GM18909 (cell line): Measurements from ENCODE around the gene IHH.

Experiments
- ATAC-seq: cut with Tn5 transposase; IDR thresholded peaks from one replicate; pipeline ENCODE4 v1.9.1; 2021; ENCODE audit warnings: mild to moderate bottlenecking; ENCODE audit not compliant: unreplicated experiment, poor library complexity

IHH gene

DNA sequence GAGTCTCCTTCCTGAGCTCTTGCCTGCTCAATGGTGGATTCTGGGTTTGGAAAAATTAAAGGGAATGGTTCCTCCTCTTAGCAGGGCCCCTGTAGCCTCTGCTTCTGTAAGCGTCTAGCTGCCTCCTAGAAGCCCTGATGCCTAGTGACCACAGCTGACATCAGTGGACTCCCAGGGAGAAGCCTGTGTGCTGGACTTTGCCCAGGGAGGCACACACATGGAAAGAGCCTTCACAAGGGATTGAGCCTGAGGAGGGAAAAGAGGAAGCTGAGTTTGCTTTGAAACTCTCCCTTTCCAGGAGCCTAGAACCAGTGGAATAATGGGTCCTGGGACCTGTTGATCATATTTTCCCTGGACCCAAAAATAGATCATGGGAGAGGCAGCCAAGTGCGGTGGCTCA is 18.0 kb downstream of the IHH start:
- no peak for ATAC-seq

DNA sequence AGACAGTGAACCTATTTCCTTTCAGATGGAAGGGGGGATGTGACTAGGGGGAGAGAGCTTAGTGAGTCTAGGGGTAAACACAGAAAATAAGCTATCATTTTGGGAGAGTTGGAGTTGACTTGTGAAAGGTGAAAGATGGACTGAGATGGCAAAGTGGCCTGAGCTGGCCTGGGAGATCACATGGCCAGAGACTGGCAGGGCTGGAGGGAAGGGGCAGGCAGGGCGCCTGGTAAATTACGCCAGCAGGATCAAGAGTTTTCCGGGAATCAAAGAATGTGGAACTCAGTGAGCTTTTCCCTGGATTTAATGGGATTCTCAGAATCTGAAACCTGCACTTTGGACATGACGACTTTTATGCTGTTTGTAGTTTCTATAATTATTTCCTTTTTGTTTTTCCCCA is 18.6 kb downstream of the IHH start:
- no peak for ATAC-seq

DNA sequence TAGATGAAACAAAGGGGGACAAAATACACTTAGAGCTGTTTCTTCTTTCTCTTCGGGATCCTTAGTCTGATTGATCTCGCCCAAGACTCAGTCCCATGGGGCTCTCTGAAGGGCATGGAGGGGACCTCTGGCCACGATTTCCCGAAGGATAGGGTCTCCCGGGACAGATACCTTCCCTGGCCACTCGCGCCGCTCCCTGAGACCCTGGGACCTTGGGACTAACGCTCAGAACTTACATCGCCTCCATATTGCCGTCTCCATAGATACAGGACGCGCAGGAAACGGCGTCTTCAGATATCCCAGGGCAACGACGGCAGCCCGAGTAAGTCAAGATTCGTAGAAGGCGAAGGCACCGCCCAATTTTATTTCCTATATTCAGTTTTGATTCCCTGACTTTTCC is 19.5 kb downstream of the IHH start, which contains the start of gene CFAP65:
TSS of gene CFAP65 (minus strand) at position 265 of the 400 bp plus-strand sequence. CDS start 2,468 bp downstream, outside the sequence.
- no peak for ATAC-seq

DNA sequence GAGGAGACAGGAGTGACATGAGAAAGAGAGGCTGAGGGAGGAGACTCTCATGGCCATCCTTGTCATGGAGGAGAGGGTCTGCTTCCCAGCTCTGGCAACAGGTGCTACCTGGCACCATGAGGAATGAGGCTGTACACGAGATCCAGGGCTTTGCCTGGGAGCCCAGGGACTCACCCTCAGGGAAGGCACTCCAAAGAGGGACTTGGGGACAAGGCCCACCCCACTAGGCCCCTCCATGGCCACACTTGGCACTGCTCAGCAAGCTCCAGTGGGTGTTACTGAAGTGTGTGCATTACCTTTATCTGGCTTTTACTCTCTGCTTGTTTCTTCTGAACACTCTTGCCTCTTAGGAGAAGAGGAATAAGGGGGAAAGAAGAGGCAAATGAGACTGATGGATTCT is 22.1 kb downstream of the IHH start:
- ATAC-seq: no peak

DNA sequence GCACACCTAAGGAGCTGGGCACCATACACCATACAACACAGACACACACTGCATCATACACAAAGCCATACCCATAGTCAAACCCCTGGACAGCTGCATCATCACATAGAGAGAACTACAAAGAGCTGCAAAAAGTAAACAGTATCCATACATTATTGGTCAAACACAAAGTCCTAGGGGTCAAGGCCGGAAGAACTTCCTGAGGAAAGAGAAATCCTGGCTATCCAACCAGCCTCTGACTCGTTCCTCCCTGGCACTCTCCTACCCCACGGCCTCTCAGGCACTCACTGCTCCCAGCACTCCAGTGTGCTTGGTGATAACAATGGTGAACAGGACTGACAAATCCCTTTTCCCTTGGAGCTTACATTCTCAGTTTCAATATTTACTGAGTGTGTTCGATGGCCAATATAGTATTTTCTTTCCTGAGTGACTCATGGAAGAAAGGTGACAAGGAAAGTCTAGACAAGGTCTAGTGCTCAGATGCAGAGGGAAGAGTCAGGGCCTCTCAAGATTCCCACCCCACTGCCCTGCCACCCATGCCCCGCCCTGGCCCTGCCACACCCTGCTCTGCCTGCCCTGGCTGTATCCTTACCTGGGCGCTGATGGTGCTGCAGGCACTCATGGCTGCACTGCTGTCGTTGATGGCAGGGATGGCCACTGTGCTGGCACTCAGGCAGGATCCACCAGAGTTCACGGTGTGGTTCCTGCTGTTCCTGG is 22.8 kb downstream of the IHH start:
- no peak for ATAC-seq

DNA sequence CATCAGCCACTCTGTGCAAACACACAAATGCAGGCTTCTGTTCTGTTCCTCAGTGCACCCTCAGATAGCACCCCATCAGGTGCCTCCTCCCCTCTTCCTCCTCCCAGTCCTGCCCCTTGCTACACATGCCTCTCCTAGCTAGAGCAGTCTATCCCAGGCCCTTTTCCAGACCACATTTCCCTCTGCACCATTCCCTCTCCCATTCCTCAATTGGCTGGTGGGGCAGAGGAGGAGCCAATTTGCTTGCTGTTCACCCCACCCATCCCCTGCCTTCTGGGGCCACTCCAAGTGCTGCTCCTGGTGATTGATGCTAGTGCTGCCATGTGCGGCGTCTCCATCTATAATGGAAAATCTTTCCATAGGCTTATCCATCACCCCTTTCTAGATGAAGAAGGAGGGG is 24.8 kb downstream of the IHH start:
- ATAC-seq: no peak

DNA sequence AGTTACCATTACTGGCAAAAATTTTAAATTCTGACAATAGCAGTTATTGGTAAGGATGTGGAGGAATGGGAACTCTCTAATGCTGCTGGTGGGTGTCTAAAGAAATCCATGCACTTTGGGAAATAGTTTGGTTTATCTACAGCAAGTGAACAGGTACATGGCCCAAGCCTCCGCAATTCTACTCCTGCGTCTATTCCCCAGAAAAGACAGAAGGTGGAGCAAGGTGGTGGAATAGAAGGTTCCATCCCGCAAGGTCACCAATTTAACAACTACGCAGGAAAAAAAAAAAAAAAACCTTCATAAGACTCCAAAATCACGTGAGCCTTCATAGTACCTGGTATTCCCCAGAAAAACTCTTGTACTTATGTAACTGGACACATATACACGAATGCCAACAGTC is 25.9 kb downstream of the IHH start:
- ATAC-seq: no peak

DNA sequence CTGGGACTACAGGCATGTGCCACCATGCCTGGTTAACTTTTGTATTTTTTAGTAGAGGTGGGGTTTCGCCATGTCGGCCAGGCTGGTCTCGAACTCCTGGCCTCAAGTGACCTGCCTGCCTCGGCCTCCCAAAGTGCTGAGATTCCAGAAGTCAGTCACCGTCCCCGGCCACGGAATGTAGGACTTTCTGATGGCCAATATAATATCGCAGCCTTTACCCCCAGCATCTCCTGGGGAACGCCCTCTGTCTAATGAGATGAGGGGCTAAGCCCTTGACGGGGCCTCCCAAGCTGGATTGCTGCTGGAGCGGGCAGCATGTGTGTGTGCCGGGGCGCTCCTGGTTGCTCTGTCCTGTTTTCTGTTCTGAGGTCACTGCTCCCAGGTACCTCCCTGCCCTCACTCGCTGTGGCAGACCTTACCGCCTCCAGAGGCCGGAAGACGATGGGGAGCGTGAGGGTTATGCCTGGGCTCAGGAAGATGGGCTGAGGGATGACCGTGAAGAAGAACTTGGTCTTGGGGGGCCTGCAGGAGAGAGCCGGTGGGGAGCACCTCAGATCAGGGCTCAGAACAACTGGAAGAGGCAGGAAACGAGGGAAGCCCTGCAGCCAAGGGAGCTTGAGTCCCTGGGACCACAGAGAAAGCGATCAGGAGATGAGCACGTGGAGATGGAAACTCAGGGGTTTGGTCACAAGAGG is 28.5 kb downstream of the IHH start:
- ATAC-seq: no peak

DNA sequence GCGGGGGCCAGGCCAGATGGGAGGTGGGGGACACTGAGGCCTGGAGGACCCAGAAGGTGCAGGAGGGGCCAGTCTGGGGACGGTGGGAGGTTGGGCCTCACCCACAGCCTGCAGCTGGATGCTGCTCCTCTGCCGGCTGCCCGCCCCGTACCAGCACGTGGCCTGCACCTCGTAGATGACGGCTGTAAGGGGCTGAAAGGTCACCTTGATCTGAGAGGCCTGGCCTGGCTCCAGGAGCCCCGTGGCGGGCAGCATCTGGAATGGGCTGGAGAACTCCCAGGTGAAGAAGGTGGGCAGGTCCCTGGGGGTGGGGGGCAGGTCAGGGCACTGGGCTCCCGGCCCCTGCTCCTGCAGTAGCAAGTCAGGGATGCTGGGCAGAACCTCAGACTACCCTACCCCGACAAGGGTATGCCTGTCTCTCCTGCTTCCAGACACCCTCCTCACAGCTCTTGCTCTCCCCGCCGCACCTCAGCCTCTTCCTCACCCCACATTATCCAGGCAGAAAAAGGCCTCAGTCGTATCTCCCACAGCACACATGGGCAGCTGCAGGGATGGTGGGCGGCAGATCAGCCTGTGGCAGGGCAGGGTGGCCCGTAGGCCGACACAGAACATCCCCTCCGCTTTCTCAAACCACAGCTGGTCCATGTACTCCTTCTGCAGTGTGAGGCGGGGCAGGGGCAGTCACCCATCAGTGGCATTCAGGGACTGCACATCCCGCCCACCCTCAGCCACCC is 29.5 kb downstream of the IHH start:
- ATAC-seq: no peak

DNA sequence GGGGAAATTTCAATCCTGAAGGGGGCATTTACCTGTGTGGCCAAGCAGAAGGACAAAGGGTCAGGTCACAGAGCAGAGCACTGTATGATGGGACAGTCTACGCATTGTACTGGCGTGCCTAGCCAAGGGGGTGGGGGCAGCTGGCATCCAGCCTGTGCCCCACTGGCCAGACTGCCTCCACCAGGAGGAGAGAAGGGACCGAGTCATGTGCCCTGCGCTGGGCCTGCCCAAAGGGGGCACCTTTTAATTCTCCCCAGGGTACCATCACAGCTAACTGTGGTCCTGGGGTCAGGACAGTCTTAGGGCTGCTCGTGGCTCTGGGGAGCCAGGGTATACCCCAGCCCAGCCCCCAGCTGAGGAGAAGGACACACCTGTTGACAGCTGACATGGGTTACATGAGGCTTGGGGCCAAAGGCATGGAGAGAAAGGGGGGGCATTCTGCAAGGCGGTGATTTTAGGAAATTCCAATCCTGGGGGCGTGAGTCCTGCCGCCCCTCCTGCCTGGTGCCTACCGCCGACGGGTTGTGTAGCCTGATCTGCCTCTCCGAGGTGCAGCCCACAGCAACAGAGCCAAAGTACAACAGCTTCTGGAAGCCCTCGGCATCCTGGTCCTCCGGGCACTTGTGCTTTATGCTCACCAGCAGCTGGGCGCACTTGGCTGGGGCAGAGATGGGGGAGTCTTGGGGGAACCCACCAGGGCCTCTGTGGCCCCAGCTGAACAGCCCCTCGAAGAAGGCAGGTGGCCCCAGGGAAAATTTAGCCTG is 30.4 kb downstream of the IHH start:
- ATAC-seq: no peak

DNA sequence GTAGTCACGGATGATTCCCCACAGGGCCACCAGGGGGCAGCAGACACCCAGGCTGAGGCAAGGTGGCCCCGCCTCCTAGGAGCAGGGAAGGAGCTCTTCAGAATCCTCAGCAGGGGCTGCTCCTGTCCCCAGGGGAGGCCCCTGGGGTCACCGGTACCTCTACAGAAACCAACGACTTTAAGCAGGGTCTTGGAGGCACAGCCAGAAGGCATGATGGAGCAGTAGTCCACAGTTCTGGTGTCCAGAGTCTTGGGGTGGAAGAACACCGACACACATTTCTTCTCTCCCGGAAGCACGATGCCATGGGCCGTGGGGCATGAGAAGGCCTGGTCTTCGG is 30.9 kb downstream of the IHH start:
- ATAC-seq: peak; percentile 80

DNA sequence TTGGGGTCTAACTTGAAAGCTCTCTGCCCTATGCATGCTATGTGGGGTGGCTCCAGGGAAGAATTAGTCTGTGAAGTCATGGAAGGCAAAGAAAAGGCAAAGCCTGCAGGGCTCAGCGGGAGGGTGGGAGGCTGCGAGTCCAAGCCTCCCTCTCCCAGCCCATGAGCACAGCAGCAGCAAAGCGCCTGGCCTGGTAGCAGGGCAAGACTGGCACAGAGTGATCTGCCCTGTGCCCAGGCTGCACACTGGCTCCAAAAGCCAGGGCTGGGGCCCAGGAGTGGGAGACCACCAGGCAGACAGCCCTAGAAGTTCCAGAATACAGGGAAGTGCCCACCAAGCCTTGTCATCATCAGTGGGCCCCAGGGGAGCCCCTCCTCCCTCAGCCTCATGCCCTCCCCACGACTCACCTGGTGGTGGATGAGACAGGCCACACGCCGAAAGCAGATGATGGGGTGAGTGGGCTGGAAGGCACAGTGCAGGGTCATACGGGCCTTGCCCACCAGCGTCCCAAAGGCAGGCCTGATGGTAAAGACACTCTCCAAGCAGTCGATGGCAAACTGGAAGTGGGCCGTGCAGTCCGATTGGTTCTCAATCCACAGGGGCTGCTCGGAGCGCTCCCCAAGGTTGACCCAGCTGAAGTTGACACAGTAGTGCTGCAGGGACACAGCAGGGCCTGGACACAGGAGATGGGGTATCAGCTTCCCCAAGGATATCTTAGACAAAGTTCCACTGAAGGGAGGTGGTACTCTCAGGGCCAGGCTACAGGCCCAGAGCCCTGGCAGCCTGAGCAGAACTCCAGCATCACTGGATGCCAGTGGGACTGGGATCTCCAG is 31.5 kb downstream of the IHH start:
- no peak for ATAC-seq

DNA sequence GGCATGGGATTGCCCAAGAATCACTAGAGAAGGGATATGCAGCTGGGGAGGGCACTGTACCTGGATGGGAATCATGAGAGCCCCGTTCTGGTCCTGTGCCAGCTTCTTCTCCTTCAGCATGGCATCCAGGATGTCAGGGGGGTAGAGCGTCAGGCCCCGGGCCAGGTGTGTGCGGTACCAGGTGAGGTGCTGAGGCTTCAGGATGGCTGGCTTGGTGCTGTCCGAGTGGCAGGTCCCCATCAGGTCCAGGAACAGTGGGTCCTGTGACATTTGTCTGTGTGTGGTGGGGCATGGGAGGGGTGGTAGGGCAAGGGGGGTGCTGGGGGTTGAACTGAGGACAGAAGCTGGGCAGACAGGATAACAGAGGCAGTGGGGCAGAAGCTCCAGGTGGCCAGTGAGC is 32.6 kb downstream of the IHH start:
- ATAC-seq: no peak

DNA sequence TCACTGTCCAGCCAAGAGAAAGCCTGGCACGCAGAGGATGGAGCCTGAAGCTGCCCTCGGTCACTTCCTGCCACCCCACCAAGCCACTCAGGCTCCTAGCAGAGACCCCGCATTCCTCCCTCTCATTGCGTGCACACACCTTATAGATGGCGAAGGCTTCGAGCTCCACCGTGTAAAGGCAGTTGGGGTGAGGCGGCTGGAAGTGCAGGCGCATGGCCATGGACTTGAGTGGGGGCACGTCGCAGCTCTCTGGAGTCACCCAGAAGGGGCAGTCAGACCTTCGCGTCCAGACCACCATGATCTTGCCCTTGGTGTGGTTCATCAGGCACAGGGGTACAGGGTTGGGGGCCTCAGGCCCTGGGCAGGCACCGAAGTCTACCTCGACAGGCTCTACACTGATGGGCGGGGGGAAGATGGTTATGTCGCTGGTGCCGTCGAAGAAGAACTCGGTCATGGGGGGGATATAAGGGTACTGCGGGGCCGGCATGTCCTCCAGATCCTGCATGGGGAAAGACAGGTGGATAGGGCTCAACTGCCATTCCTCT is 33.1 kb downstream of the IHH start:
- ATAC-seq: no peak

DNA sequence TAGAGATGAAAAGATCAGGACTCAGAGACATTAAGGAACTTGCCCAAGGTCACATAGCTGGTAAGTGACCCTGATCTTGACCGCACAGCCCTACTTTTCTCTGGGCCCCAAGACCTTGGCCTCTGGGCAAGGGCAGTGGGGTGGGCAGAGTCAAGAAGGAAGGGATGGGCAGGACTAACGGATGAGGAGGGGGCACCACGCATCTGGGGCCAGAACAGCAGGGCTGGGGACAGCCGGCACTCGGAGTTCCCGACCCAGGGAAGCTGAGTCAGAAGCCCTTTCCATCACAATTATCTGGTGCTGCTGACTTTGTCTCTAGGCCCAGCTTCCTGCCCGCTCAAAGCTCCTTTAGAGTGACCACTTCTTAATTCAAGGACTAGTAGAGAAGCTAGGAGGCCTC is 33.8 kb downstream of the IHH start:
- no peak for ATAC-seq

DNA sequence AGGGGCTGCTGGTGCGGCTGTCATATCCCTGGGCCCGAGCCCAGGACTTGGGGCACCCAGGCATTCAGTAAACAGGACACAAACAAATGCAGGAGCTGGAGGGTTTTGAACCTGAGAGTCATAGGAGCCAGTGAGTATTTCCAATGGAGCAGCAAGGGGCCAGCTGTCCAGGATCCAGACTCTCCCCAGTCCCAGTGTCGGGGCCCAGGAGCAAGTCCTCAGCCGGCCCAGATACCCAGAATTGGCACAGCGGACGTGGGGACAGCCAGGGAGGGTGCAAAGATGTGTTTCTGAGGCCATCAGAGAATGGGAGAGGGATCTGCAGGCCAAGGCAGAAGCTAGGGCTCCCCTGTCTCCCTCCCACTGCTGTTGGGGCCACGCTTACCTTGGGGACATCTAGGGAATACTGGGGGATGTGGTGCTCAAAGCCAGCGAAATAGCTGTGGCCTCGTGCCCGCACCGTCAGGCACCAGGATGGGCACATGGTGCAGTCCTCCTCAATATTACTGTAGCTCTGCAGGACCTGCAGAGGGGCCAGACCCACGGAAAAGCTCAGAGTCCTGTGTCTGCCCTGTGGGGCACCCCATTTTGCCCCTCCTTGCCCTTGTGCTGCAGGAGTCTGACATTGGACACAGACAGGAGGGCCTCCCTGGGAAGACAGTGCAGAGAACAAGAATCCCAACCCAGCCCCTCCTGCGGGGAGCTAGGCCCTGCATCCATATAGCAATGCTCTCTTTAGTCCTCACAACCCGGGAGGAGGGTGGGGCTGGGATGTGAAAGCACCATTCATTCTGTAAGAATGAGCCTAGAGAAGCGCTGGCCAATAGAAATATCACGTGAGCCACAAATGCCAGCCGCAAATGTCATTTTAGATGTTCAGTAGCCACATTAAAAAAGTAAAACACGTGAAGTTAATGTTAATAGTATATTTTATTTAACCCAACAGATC is 34.8 kb downstream of the IHH start:
- ATAC-seq: no peak

DNA sequence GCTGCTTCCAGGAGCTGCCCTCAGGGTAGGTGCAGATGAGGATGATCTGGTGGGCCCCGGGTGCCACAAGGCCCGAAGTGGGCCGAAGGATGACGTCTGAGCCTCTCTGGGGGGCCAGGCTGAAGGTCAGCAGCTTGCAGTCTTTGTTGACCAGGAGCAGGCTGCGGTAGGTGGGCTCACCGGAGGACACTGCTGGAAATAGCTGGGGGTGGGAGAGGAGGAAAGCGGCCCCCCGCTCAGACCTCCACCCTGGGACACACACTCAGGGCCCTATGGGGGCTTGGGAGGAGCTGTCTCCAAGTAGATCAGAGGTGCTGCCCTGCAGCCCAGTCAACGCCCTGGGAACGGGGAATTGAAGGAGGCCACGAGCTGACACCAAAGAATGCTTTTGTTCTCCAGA is 36.7 kb downstream of the IHH start:
- ATAC-seq: no peak

DNA sequence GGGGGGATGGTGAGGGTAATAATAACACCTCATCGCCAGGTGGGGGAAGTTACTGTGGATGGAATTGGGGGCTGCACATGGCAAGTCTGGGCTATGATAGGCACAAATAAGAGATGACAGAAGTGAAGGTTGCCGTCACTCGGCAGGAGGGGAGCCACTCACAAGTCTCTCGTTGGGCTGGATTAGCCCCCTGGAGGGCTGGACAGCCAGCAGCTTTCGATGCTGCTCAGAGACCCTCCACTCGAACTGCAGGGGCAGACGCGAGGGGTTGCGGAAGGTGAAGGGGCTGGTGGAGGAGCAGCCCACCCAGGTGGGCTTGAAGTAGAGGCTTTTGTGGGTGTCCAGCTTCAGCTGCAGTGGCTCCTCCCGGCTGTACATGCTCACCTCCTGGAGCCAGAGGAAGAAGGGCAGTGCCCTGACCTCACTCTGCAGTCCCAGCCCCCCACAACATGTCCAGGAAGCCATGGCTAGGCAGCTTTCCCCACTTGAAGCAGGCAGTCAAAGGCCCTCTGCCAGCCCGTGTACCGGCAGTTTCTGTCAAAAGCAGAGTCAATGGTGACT is 37.6 kb downstream of the IHH start:
- ATAC-seq: no peak
